Stomach (tissue), 4 donors: ENCODE measurements around the gene MFSD12.

Experiments
- CTCF ChIP-seq, 7 experiments: fragments of 450-650 bp in 4 of 7; fragments of 200-600 bp in 3 of 7; sonication (generic) in 3 of 7; IDR thresholded peaks; one replicate each; pipeline ENCODE4 v1.5.1; 2016 to 2019; ENCODE audit warnings: antibody characterized with exemption in 7 of 7, control low read depth in 2 of 7, mild to moderate bottlenecking in 1 of 7
- EP300 ChIP-seq: sonication (generic); formaldehyde crosslinking; IDR thresholded peaks from one replicate; pipeline ENCODE4 v1.6.1; 2017; ENCODE audit warnings: antibody characterized with exemption
- POLR2A ChIP-seq, 4 donors: fragments of 450-650 bp; IDR thresholded peaks; one replicate each; pipeline ENCODE4 v1.6.1; 2016; ENCODE audit warnings: antibody characterized with exemption in 4 of 4, control low read depth in 2 of 4, mild to moderate bottlenecking in 1 of 4, moderate library complexity in 1 of 4

- no peak for TF ChIP-seq CTCF (IDR thresholded peaks at IDR 0.05)
- no peak for TF ChIP-seq EP300
- no peak for TF ChIP-seq POLR2A (IDR thresholded peaks at IDR 0.05)
Observed at GRCh38 chr19:3589949-3590348, 32.6 kb upstream of the MFSD12 start.
